Smooth muscle cell (in vitro differentiated cells): ENCODE data around the gene ERI2. TPM values are rescaled to one million over a fixed set of nuclear protein-coding genes. Genes with fewer than 3 reads are reported as not detected.

ENCODE experiments used
- DNase-seq: peaks from one replicate; lab custom pipeline; 2025; ENCODE audit not compliant: unreplicated experiment; lab: John Stamatoyannopoulos, UW
- H2AFZ ChIP-seq: fragments of 200-600 bp; sonication (generic); 2 replicates; pipeline ENCODE4 v1.6.0; 2016; ENCODE audit warnings: antibody characterized with exemption, low read depth, mild to moderate bottlenecking
- H3F3A ChIP-seq: fragments of 200-600 bp; sonication (generic); 2 replicates; pipeline ENCODE4 v1.6.0; 2017; ENCODE audit warnings: antibody characterized with exemption, low read depth
- H3K27ac ChIP-seq: fragments of 200-600 bp; sonication (generic); 2 replicates; pipeline ENCODE4 v1.5.1; 2016; ENCODE audit warnings: low read depth, mild to moderate bottlenecking
- H3K27me3 ChIP-seq: fragments of 200-600 bp; sonication (generic); 2 replicates; pipeline ENCODE4 v1.6.1; 2016; ENCODE audit warnings: low read depth, mild to moderate bottlenecking
- H3K36me3 ChIP-seq: fragments of 200-600 bp; sonication (generic); 2 replicates; pipeline ENCODE4 v1.5.1; 2016; ENCODE audit warnings: low read depth
- H3K4me1 ChIP-seq: fragments of 200-600 bp; sonication (generic); 2 replicates; pipeline ENCODE4 v1.5.1; 2016; ENCODE audit warnings: low read depth
- H3K4me2 ChIP-seq: fragments of 200-600 bp; sonication (generic); 2 replicates; pipeline ENCODE4 v1.6.0; 2016; ENCODE audit warnings: mild to moderate bottlenecking
- H3K4me3 ChIP-seq: fragments of 200-600 bp; sonication (generic); 2 replicates; pipeline ENCODE4 v1.5.1; 2016; ENCODE audit warnings: mild to moderate bottlenecking
- H3K79me2 ChIP-seq: fragments of 200-600 bp; sonication (generic); 2 replicates; pipeline ENCODE4 v1.6.0; 2016; ENCODE audit warnings: low read depth, mild to moderate bottlenecking
- H3K9ac ChIP-seq: fragments of 200-600 bp; sonication (generic); 2 replicates; pipeline ENCODE4 v1.6.0; 2016; ENCODE audit warnings: low read depth
- H3K9me3 ChIP-seq: fragments of 200-600 bp; sonication (generic); replicated peaks from 2 replicates; pipeline ENCODE4 v1.5.1; 2016; ENCODE audit warnings: low read depth
- H4K20me1 ChIP-seq: fragments of 200-600 bp; sonication (generic); 2 replicates; pipeline ENCODE4 v1.6.0; 2016; ENCODE audit warnings: low read depth
- CTCF ChIP-seq: fragments of 200-600 bp; sonication (generic); IDR thresholded peaks from 2 replicates; pipeline ENCODE4 v1.5.1; 2017; ENCODE audit warnings: borderline replicate concordance, mild to moderate bottlenecking, antibody characterized with exemption; ENCODE audit not compliant: insufficient read depth, poor library complexity, severe bottlenecking
- WGBS: methylation state at CpG from one replicate; pipeline ENCODE4 v1.1.7; 2016; ENCODE audit warnings: low lambda C conversion rate; 5-methylcytosine and 5-hydroxymethylcytosine counted together
- polyA plus RNA-seq: library from polyadenylated mRNA; unstranded; fragments of >200 nt; fragmentation: Nextera tagmentation; extraction: Ambion mirVana; gene quantifications from 2 replicates; pipeline ENCODE4 v1.2.1, GENCODE V29; 2016
- total RNA-seq: library from RNA; depleted of rRNA; stranded (reverse); fragments of >200 nt; gene quantifications from 2 replicates; pipeline ENCODE4 v1.2.3, GENCODE V29; 2014

The ERI2 gene
- total and polyA plus RNA-seq, 2 experiments from 2014 or later, result 7.6 to 12.9 TPM

GRCh38 chr16:20801278-20801677 is 5.0 kb downstream of the ERI2 start:
- WGBS, result 91% methylated on average over 1 of the region's 1 CpG

DNA sequence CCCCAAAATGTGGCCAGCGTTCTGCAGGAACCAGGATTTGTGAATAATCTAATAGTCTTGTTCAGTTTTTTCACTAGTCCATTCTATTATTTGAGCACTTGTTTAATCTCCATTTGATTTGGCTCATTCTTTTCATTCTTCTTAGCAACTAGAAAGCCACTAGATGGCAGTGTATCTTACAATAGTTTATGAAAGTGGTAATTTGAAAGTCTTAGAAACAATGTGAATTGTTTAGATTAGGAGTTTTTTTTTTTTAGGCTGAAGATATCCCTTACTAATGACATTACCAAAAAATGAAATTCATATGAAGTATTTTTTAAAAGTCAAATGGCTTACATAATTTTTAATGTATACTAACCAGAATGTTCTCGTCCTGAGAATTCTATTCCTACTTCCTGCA is 6.7 kb downstream of the ERI2 start:
- Histone ChIP-seq H3K36me3 (no peaks in the 10 kb centered on the region), H3K27ac (no peak overlapping the region), H3K9ac (no peak overlapping the region), H3K27me3 (no peaks in the 10 kb centered on the region), H3K4me2 (no peak overlapping the region), H3F3A (no peaks in the 10 kb centered on the region), H3K9me3 (no peaks in the 10 kb centered on the region), H3K79me2 (no peaks in the 10 kb centered on the region), H3K4me3 (no peak overlapping the region), H3K4me1 (no peaks in the 10 kb centered on the region), H4K20me1 (no peaks in the 10 kb centered on the region), H2AFZ (no peak overlapping the region)
- DNase-seq, result no peak
- TF ChIP-seq CTCF, result peak; percentile 51
- 78% methylated on average over 2 of the region's 2 CpGs for WGBS

More at GRCh38 chr16:20801278-20801677, 5.0 kb downstream of the ERI2 start:
- Histone ChIP-seq H3K36me3 (no peaks in the 10 kb centered on the region), H4K20me1 (no peaks in the 10 kb centered on the region), H3K4me1 (no peaks in the 10 kb centered on the region), H3K27me3 (no peaks in the 10 kb centered on the region), H3K4me3 (no peak overlapping the region), H3K9ac (no peak overlapping the region), H2AFZ (no peak overlapping the region), H3K4me2 (no peak overlapping the region), H3F3A (no peaks in the 10 kb centered on the region), H3K9me3 (no peaks in the 10 kb centered on the region), H3K79me2 (no peaks in the 10 kb centered on the region), H3K27ac (no peak overlapping the region)
- TF ChIP-seq CTCF, result no peak
- no peak for DNase-seq

DNA sequence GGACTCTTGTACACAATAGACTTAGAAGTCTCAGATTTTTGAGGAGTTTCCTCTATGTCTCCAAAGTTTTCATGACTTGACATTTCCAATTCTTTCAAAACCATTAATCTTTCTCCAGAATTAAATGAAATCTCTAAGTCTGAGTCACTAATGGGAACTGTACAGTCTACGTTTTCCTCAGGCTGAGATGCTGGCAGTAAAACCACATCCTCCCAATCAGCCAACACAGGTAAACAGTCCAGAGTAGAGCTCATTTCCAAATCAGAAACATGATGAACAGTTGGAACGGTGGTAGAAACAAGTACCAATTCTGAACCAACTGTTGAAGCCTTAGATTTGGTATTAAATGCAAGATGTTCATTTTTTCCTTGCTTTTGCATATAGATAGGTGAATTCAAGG is 7.9 kb downstream of the ERI2 start:
- H3K27ac ChIP-seq, result no peak overlapping the region
- DNase-seq, result no peak
- H3K79me2 ChIP-seq, result no peaks in the 10 kb centered on the region
- WGBS, result 84% methylated on average over 2 of the region's 2 CpGs
- no peaks in the 10 kb centered on the region for H3K9me3 ChIP-seq
- H3K9ac ChIP-seq, result no peak overlapping the region
- H3K36me3 ChIP-seq, result no peaks in the 10 kb centered on the region
- no peaks in the 10 kb centered on the region for H3K27me3 ChIP-seq
- H3K4me3 ChIP-seq, result no peak overlapping the region
- no peaks in the 10 kb centered on the region for H4K20me1 ChIP-seq
- no peaks in the 10 kb centered on the region for H3K4me1 ChIP-seq
- no peaks in the 10 kb centered on the region for H3F3A ChIP-seq
- H2AFZ ChIP-seq, result no peak overlapping the region
- H3K4me2 ChIP-seq, result no peak overlapping the region
- no peak for TF ChIP-seq CTCF

GRCh38 chr16:20791923-20792612 is 14.2 kb downstream of the ERI2 start:
- no peaks in the 10 kb centered on the region for H3K9me3 ChIP-seq
- H3K27ac ChIP-seq, result no peak overlapping the region
- H3K36me3 ChIP-seq, result no peaks in the 10 kb centered on the region
- TF ChIP-seq CTCF, result no peak
- DNase-seq, result no peak
- H3K4me2 ChIP-seq, result no peak overlapping the region
- H3K9ac ChIP-seq, result no peak overlapping the region
- peaks cover 8% of the 10 kb centered on the region for H3K4me1 ChIP-seq
- H3K79me2 ChIP-seq, result no peaks in the 10 kb centered on the region
- H3F3A ChIP-seq, result no peaks in the 10 kb centered on the region
- no peaks in the 10 kb centered on the region for H4K20me1 ChIP-seq
- no peaks in the 10 kb centered on the region for H3K27me3 ChIP-seq
- no peak overlapping the region for H2AFZ ChIP-seq
- 84% methylated on average over 5 of the region's 5 CpGs for WGBS
- no peak overlapping the region for H3K4me3 ChIP-seq
